HCT116 (cell line): ENCODE results near the gene GRIK3. TPM values are rescaled to one million over a fixed set of nuclear protein-coding genes. Genes with fewer than 3 reads are reported as not detected.

Experiments used
- ATAC-seq: fragments of 200-7000 bp; cut with Tn5 transposase; 2 replicates; pipeline ENCODE4 v1.9.1; 2020; ENCODE audit warnings: mild to moderate bottlenecking, moderate library complexity
- BruUV-seq: library from RNA; stranded (reverse); fragments of 400-500 nt; replicated peaks from 2 replicates; lab custom pipeline; 2021; lab: Mats Ljungman, UMichigan
- CTCF ChIA-PET: fragments of 300-600 bp; sonication (Branson Sonifier 250); formaldehyde crosslinking; loops from one replicate; lab custom pipeline; 2021; ENCODE audit warnings: antibody characterized with exemption; lab: Charles Lee
- POLR2A ChIA-PET: fragments of 300-600, 350-600 bp; sonication (Branson Sonifier 250); formaldehyde crosslinking; loops from one replicate; lab custom pipeline; 2021; ENCODE audit warnings: antibody characterized with exemption; lab: Charles Lee
- RAD21 ChIA-PET, 2 experiments: fragments of 300-600 bp; sonication (Branson Sonifier 250); formaldehyde crosslinking; loops; one replicate each; lab custom pipeline; 2023; ENCODE audit warnings: low total read pairs in 2 of 2; ENCODE audit not compliant: uncharacterized antibody in 2 of 2, unreplicated experiment in 2 of 2, low non-redundant PET in 1 of 2; lab: Charles Lee
- DNase-seq: peaks from one replicate; pipeline ENCODE4 v3.0.0-alpha.2; 2010; ENCODE audit warnings: low read depth, low spot score
- H2AFZ ChIP-seq: fragments of 200-600 bp; shearing (Covaris generic), sonication (generic); 2 replicates; pipeline ENCODE4 v1.6.1; 2017; ENCODE audit warnings: low read depth, mixed run types, mixed read lengths, antibody characterized with exemption, low read length; ENCODE audit not compliant: poor library complexity, severe bottlenecking
- H3K27ac ChIP-seq: 2 replicates; pipeline ENCODE4 v1.5.1; 2012; ENCODE audit warnings: low read depth, low read length
- H3K27me3 ChIP-seq: fragments of 200-600 bp; sonication (generic); 2 replicates; pipeline ENCODE4 v1.6.1; 2016; ENCODE audit warnings: mixed run types, low read length, mixed read lengths; ENCODE audit not compliant: insufficient read depth
- H3K36me3 ChIP-seq, 2 experiments: fragments of 200-500 bp in 1 of 2; fragments of 200-600 bp in 1 of 2; sonication (Bioruptor generic) in 1 of 2; sonication (generic) in 1 of 2; 2 replicates each; pipeline versions ENCODE4 v1.5.1 to v1.6.1; 2014 to 2016; ENCODE audit warnings: low read length in 2 of 2, inconsistent platforms in 1 of 2, mixed read lengths in 1 of 2, mixed run types in 1 of 2; ENCODE audit not compliant: insufficient read depth in 2 of 2, control insufficient read depth in 1 of 2
- H3K4me1 ChIP-seq, 2 experiments: fragments of 200-600 bp in 1 of 2; sonication (generic) in 1 of 2; 2 replicates each; pipeline versions ENCODE4 v1.5.1 to v1.6.1; 2012 to 2017; ENCODE audit warnings: low read length in 2 of 2, inconsistent platforms in 1 of 2, mild to moderate bottlenecking in 1 of 2, mixed read lengths in 1 of 2, mixed run types in 1 of 2, moderate library complexity in 1 of 2; ENCODE audit not compliant: insufficient read depth in 2 of 2, control insufficient read depth in 1 of 2
- H3K4me2 ChIP-seq: fragments of 200-600 bp; sonication (generic); 2 replicates; pipeline ENCODE4 v1.6.1; 2017; ENCODE audit warnings: mixed run types, low read length, mixed read lengths
- H3K4me3 ChIP-seq, 2 experiments: fragments of 200-600 bp in 1 of 2; sonication (generic) in 1 of 2; replicated peaks in 1 of 2; 2 replicates each; pipeline ENCODE4 v1.5.1; 2011 to 2016; ENCODE audit warnings: low read length in 2 of 2, control low read depth in 1 of 2, low read depth in 1 of 2, mild to moderate bottlenecking in 1 of 2, mixed read lengths in 1 of 2, mixed run types in 1 of 2
- H3K79me2 ChIP-seq: fragments of 200-600 bp; sonication (generic); 2 replicates; pipeline ENCODE4 v1.6.1; 2017; ENCODE audit warnings: mild to moderate bottlenecking, mixed run types, low read length, moderate library complexity, mixed read lengths; ENCODE audit not compliant: insufficient read depth
- H3K9ac ChIP-seq: fragments of 200-600 bp; sonication (generic); 2 replicates; pipeline ENCODE4 v1.6.1; 2016; ENCODE audit warnings: low read length, mixed read lengths
- H3K9me2 ChIP-seq: fragments of 200-600 bp; sonication (generic), shearing (Covaris generic); 2 replicates; pipeline ENCODE4 v1.6.1; 2017; ENCODE audit warnings: mixed run types, mild to moderate bottlenecking, moderate library complexity; ENCODE audit not compliant: insufficient read depth
- H3K9me3 ChIP-seq, 2 experiments: fragments of 200-500 bp in 1 of 2; fragments of 200-600 bp in 1 of 2; sonication (Bioruptor generic) in 1 of 2; sonication (generic) in 1 of 2; 2 replicates each; pipeline ENCODE4 v1.6.1; 2014 to 2017; ENCODE audit warnings: low read length in 2 of 2, mixed read lengths in 2 of 2, inconsistent platforms in 1 of 2, low read depth in 1 of 2, mild to moderate bottlenecking in 1 of 2, mixed run types in 1 of 2, moderate library complexity in 1 of 2; ENCODE audit not compliant: control insufficient read depth in 1 of 2, insufficient read depth in 1 of 2
- H4K20me1 ChIP-seq: fragments of 200-600 bp; sonication (generic), shearing (Covaris generic); 2 replicates; pipeline ENCODE4 v1.6.1; 2017; ENCODE audit warnings: mixed run types, mild to moderate bottlenecking, moderate library complexity; ENCODE audit not compliant: insufficient read depth
- ATF3 ChIP-seq: IDR thresholded peaks from 2 replicates; pipeline ENCODE4 v1.6.1; 2012
- CEBPB ChIP-seq: IDR thresholded peaks from 2 replicates; pipeline ENCODE4 v1.6.1; 2012; ENCODE audit warnings: low read depth
- CTCF ChIP-seq, 3 experiments: fragments of 200-600 bp in 1 of 3; sonication (generic) in 1 of 3; IDR thresholded peaks in 2 of 3; conservative IDR thresholded peaks in 1 of 3; 2 replicates each; pipeline ENCODE4 v1.5.1; 2012 to 2017; ENCODE audit warnings: low read depth in 2 of 3, low read length in 2 of 3, antibody characterized with exemption in 1 of 3, borderline replicate concordance in 1 of 3, control low read depth in 1 of 3, mild to moderate bottlenecking in 1 of 3, mixed read lengths in 1 of 3, mixed run types in 1 of 3, moderate library complexity in 1 of 3; ENCODE audit not compliant: insufficient read depth in 1 of 3
- EZH2 ChIP-seq: fragments of 200-600 bp; sonication (generic); IDR thresholded peaks from 2 replicates; pipeline ENCODE4 v1.6.1; 2017; ENCODE audit warnings: antibody characterized with exemption, mixed run types
- EZH2phosphoT487 ChIP-seq: fragments of 200-600 bp; IDR thresholded peaks from 2 replicates; pipeline ENCODE4 v1.6.1; 2018; ENCODE audit warnings: antibody characterized with exemption, borderline replicate concordance
- FOSL1 ChIP-seq: IDR thresholded peaks from 2 replicates; pipeline ENCODE4 v1.6.1; 2012; ENCODE audit warnings: low read depth
- JUND ChIP-seq: IDR thresholded peaks from 2 replicates; pipeline ENCODE4 v1.6.1; 2012
- MAX ChIP-seq: IDR thresholded peaks from 2 replicates; pipeline ENCODE4 v1.6.1; 2012
- POLR2A ChIP-seq: IDR thresholded peaks from 2 replicates; pipeline ENCODE4 v1.7.0; 2011; ENCODE audit warnings: borderline replicate concordance; ENCODE audit not compliant: insufficient read depth, insufficient read length; ENCODE audit errors: extremely low read depth
- POLR2AphosphoS5 ChIP-seq: IDR thresholded peaks from 2 replicates; pipeline ENCODE4 v1.6.1; 2011; ENCODE audit warnings: mild to moderate bottlenecking, low read depth, low read length, moderate library complexity
- RAD21 ChIP-seq: IDR thresholded peaks from 2 replicates; pipeline ENCODE4 v1.6.1; 2012; ENCODE audit warnings: low read depth, mild to moderate bottlenecking
- REST ChIP-seq: IDR thresholded peaks from 2 replicates; pipeline ENCODE4 v1.6.1; 2012; ENCODE audit warnings: low read depth
- SIN3A ChIP-seq: IDR thresholded peaks from 2 replicates; pipeline ENCODE4 v1.6.1; 2012; ENCODE audit warnings: low read depth
- SP1 ChIP-seq: IDR thresholded peaks from 2 replicates; pipeline ENCODE4 v1.6.1; 2012; ENCODE audit warnings: low read depth
- SRF ChIP-seq: IDR thresholded peaks from 2 replicates; pipeline ENCODE4 v1.6.1; 2012; ENCODE audit warnings: low read depth
- ZBTB33 ChIP-seq: IDR thresholded peaks from 2 replicates; pipeline ENCODE4 v1.6.1; 2011; ENCODE audit warnings: mild to moderate bottlenecking, low read length, moderate library complexity; ENCODE audit not compliant: insufficient replicate concordance; ENCODE audit errors: extremely low read depth
- ZNF274 ChIP-seq: fragments of 200-500 bp; sonication (Bioruptor generic); IDR thresholded peaks from 2 replicates; pipeline ENCODE4 v1.6.1; 2014; ENCODE audit warnings: mild to moderate bottlenecking, low read depth, low read length, inconsistent platforms
- intact Hi-C: fragments of 100-400 bp; cut with micrococcal nuclease; formaldehyde crosslinking; loops from 2 replicates; pipeline ENCODE4 v1.10.0; 2022
- total RNA-seq: library from RNA; stranded (reverse); gene quantifications from one replicate; pipeline ENCODE4 v1.2.1, GENCODE V29; 2021; ENCODE audit not compliant: unreplicated experiment

GRIK3 gene
- total RNA-seq, 1 experiment from 2014 or later: not detected

GRCh38 chr1:37040261-37040660 lies 5.9 kb upstream of the GRIK3 start:
- intact Hi-C loops: no loop called here
- no peaks in the 10 kb centered on the region for H3K79me2 ChIP-seq
- TF ChIP-seq POLR2A (no peak), SRF (no peak), POLR2AphosphoS5 (no peak), MAX (no peak), FOSL1 (no peak), ZNF274 (no peak), REST (no peak), EZH2 (no peak), ZBTB33 (no peak), EZH2phosphoT487 (no peak), SP1 (no peak), JUND (no peak), CTCF (IDR thresholded peaks at IDR 0.05 in 2 of 3, conservative IDR thresholded peaks at IDR 0.05 in 1 of 3; ENCODE audit: borderline replicate concordance in 1 of 3, insufficient read depth in 1 of 3, low read depth in 2 of 3, low read length in 2 of 3) (no peak), RAD21 (no peak), CEBPB (no peak), ATF3 (no peak), SIN3A (no peak)
- H3K36me3 ChIP-seq: no peaks in the 10 kb centered on the region
- H3K4me1 ChIP-seq: no peaks in the 10 kb centered on the region
- no peak overlapping the region for H3K4me2 ChIP-seq
- no peaks in the 10 kb centered on the region for H3K9me2 ChIP-seq
- no TSS peak for BruUV-seq
- peaks cover 54% of the 10 kb centered on the region for H3K27me3 ChIP-seq
- no peak overlapping the region for H2AFZ ChIP-seq
- H3K9me3 ChIP-seq: no peaks in the 10 kb centered on the region
- no peak overlapping the region for H3K9ac ChIP-seq
- ATAC-seq (no peak), DNase-seq (no peak)
- POLR2A ChIA-PET: no interaction called here
- CTCF ChIA-PET: no interaction called here
- H4K20me1 ChIP-seq: no peaks in the 10 kb centered on the region
- no peak overlapping the region for H3K4me3 ChIP-seq
- H3K27ac ChIP-seq: no peak overlapping the region
- RAD21 ChIA-PET: no interaction called here
